AML-193 (cell line): ENCODE data around the gene GFOD1.

Source experiments
- DNase-seq, 2 experiments: peaks; one replicate each; lab custom pipeline; 2025; lab: John Stamatoyannopoulos, UW

Gene GFOD1

GRCh38 chr6:13487122-13488014, at the start of gene GFOD1:
GFOD1 (minus strand) TSS chr6:13487600; CDS start chr6:13486890, 710 bp downstream.
- DNase-seq, result peak; percentile 87 to 92

GRCh38 chr6:13536796-13537526, 49.6 kb upstream of the GFOD1 start:
- DNase-seq, result no peak

- no peak for DNase-seq
Observed at GRCh38 chr6:13535306-13535705, 47.9 kb upstream of the GFOD1 start.

GRCh38 chr6:13534536-13534935, 47.1 kb upstream of the GFOD1 start:
- no peak for DNase-seq

GRCh38 chr6:13531956-13532355, 44.6 kb upstream of the GFOD1 start:
- DNase-seq, result no peak

- DNase-seq, result no peak
Observed at GRCh38 chr6:13528777-13529343, 41.5 kb upstream of the GFOD1 start.

GRCh38 chr6:13528232-13528631, 40.8 kb upstream of the GFOD1 start:
- peak; percentile 24 to 25 for DNase-seq

- no peak for DNase-seq
Observed at GRCh38 chr6:13527671-13528056, 40.3 kb upstream of the GFOD1 start.

- DNase-seq, result peak; percentile 98
Observed at GRCh38 chr6:13526727-13527670, 39.6 kb upstream of the GFOD1 start.

GRCh38 chr6:13526357-13526726, 38.9 kb upstream of the GFOD1 start:
- no peak for DNase-seq

GRCh38 chr6:13524801-13525508, 37.6 kb upstream of the GFOD1 start:
- DNase-seq, result no peak

GRCh38 chr6:13523826-13524622, 36.6 kb upstream of the GFOD1 start:
- no peak for DNase-seq

GRCh38 chr6:13522656-13523055, 35.3 kb upstream of the GFOD1 start:
- no peak for DNase-seq

GRCh38 chr6:13519839-13520238, 32.4 kb upstream of the GFOD1 start:
- no peak for DNase-seq

- no peak for DNase-seq
Observed at GRCh38 chr6:13517116-13517515, 29.7 kb upstream of the GFOD1 start.

GRCh38 chr6:13515912-13516311, 28.5 kb upstream of the GFOD1 start:
- no peak for DNase-seq

GRCh38 chr6:13513626-13514502, 26.5 kb upstream of the GFOD1 start:
- DNase-seq, result no peak

- no peak for DNase-seq
Observed at GRCh38 chr6:13512900-13513299, 25.5 kb upstream of the GFOD1 start.
